Sigmoid colon (tissue), 7 donors: ENCODE measurements around the gene EPB41L1. TPM values are rescaled to one million over a fixed set of nuclear protein-coding genes. Genes with fewer than 3 reads are reported as not detected.

Experiments used
- DNase-seq: peaks from one replicate; pipeline ENCODE4 v3.0.0-alpha.2; 2019
- H3K27ac ChIP-seq, 4 donors: fragments of 200-600 bp; sonication (generic); one replicate each; pipeline ENCODE4 v1.5.1; 2016 to 2019; ENCODE audit warnings: mild to moderate bottlenecking in 1 of 4
- H3K27me3 ChIP-seq, 3 donors: fragments of 200-600 bp; sonication (generic); one replicate each; pipeline ENCODE4 v1.5.1; 2019; ENCODE audit warnings: mild to moderate bottlenecking in 1 of 3
- H3K36me3 ChIP-seq, 4 donors: fragments of 200-600 bp; sonication (generic); one replicate each; pipeline ENCODE4 v1.5.1; 2016 to 2019
- H3K4me1 ChIP-seq, 4 donors: fragments of 200-600 bp; sonication (generic); one replicate each; pipeline ENCODE4 v1.5.1; 2017 to 2019
- H3K4me3 ChIP-seq, 4 donors: fragments of 200-600 bp; sonication (generic); one replicate each; pipeline ENCODE4 v1.5.1; 2017 to 2019; ENCODE audit warnings: mild to moderate bottlenecking in 2 of 4, moderate library complexity in 1 of 4
- H3K9me3 ChIP-seq, 4 donors: fragments of 200-600 bp in 3 of 4; sonication (generic) in 3 of 4; one replicate each; pipeline versions ENCODE4 v1.5.1 to v1.6.1; 2013 to 2019
- CTCF ChIP-seq, 4 experiments: fragments of 450-650 bp in 3 of 4; fragments of 200-600 bp in 1 of 4; IDR thresholded peaks; one replicate each; pipeline ENCODE4 v1.5.1; 2016 to 2019; ENCODE audit warnings: antibody characterized with exemption in 4 of 4, mild to moderate bottlenecking in 3 of 4, moderate library complexity in 2 of 4
- EP300 ChIP-seq, 4 donors: sonication (generic); formaldehyde crosslinking; IDR thresholded peaks; one replicate each; pipeline ENCODE4 v1.6.1; 2017; ENCODE audit warnings: antibody characterized with exemption in 4 of 4
- POLR2A ChIP-seq, 2 donors: fragments of 450-650 bp; IDR thresholded peaks; one replicate each; pipeline ENCODE4 v1.6.1; 2016; ENCODE audit warnings: antibody characterized with exemption in 2 of 2, mild to moderate bottlenecking in 2 of 2, moderate library complexity in 2 of 2
- POLR2AphosphoS5 ChIP-seq, 4 donors: sonication (generic); formaldehyde crosslinking; IDR thresholded peaks; one replicate each; pipeline ENCODE4 v1.6.1; 2017; ENCODE audit warnings: antibody characterized with exemption in 4 of 4
- WGBS, 2 donors: extraction: QIAGEN DNeasy Blood & Tissue Kit; methylation state at CpG; one replicate each; pipeline ENCODE4 v1.1.7; 2013; 5-methylcytosine and 5-hydroxymethylcytosine counted together
- intact Hi-C: fragments of 100-400 bp; cut with DNase I; formaldehyde crosslinking; loops from one replicate; pipeline ENCODE4 v1.15.1; 2023
- polyA plus RNA-seq, 3 donors: library from polyadenylated mRNA; stranded (reverse); fragments of 200-250 nt; gene quantifications; one replicate each; pipeline ENCODE4 v1.2.3, GENCODE V29; 2013
- total RNA-seq, 4 donors: library from RNA; depleted of rRNA; stranded (reverse); fragments of >200 nt; gene quantifications; one replicate each; pipeline ENCODE4 v1.1.0, GENCODE V29; 2016
- donor health status: healthy with polysubstance abuse.
- donor health status: Bipolar disorder and iron deficiency.
- donor health status: healthy.

Gene EPB41L1
- total and polyA plus RNA-seq, 7 donors, result 14.1 to 61.8 (median 19.3) TPM

GRCh38 chr20:36128463-36129159, 25.9 kb upstream of the EPB41L1 start:
- Histone ChIP-seq H3K9me3 (no peaks in the 10 kb centered on the region), H3K4me1 (no peaks in the 10 kb centered on the region), H3K4me3 (no peak overlapping the region), H3K27me3 (no peaks in the 10 kb centered on the region), H3K27ac (no peak overlapping the region), H3K36me3 (no peaks in the 10 kb centered on the region)
- 70 to 74% methylated on average over 3 of the region's 3 CpGs for WGBS, 2 donors
- TF ChIP-seq EP300 (IDR thresholded peaks at IDR 0.05) (no peak), POLR2A (IDR thresholded peaks at IDR 0.05) (no peak), POLR2AphosphoS5 (IDR thresholded peaks at IDR 0.05) (no peak), CTCF (IDR thresholded peaks at IDR 0.05) (no peak)
- DNase-seq, result no peak
- intact Hi-C loops, result no loop called here

GRCh38 chr20:36129160-36129543, 25.4 kb upstream of the EPB41L1 start:
- Histone ChIP-seq H3K4me3 (no peak overlapping the region), H3K9me3 (no peaks in the 10 kb centered on the region), H3K27me3 (no peaks in the 10 kb centered on the region), H3K4me1 (no peaks in the 10 kb centered on the region), H3K36me3 (no peaks in the 10 kb centered on the region), H3K27ac (no peak overlapping the region)
- no peak for TF ChIP-seq EP300 (IDR thresholded peaks at IDR 0.05)
- no peak for TF ChIP-seq CTCF (IDR thresholded peaks at IDR 0.05)
- TF ChIP-seq POLR2AphosphoS5 (IDR thresholded peaks at IDR 0.05), result no peak
- no peak for TF ChIP-seq POLR2A (IDR thresholded peaks at IDR 0.05)
- WGBS, 2 donors, result 77 to 84% methylated on average over 8 of the region's 8 CpGs
- intact Hi-C loops, result no loop called here
- DNase-seq, result no peak

GRCh38 chr20:36130390-36130789, 24.1 kb upstream of the EPB41L1 start:
- TF ChIP-seq POLR2A (IDR thresholded peaks at IDR 0.05), result no peak
- TF ChIP-seq POLR2AphosphoS5 (IDR thresholded peaks at IDR 0.05), result no peak
- no peak for TF ChIP-seq CTCF (IDR thresholded peaks at IDR 0.05)
- no peak for TF ChIP-seq EP300 (IDR thresholded peaks at IDR 0.05)
- intact Hi-C loops, result no loop called here
- 82 to 88% methylated on average over 6 of the region's 6 CpGs for WGBS, 2 donors
- no peaks in the 10 kb centered on the region for H3K9me3 ChIP-seq
- no peaks in the 10 kb centered on the region for H3K4me1 ChIP-seq
- no peaks in the 10 kb centered on the region for H3K36me3 ChIP-seq
- DNase-seq, result no peak
- H3K27ac ChIP-seq, result no peak overlapping the region
- H3K27me3 ChIP-seq, result no peaks in the 10 kb centered on the region
- no peak overlapping the region for H3K4me3 ChIP-seq

GRCh38 chr20:36132802-36133211, 21.7 kb upstream of the EPB41L1 start:
- no peak for DNase-seq
- Histone ChIP-seq H3K36me3 (no peaks in the 10 kb centered on the region), H3K27ac (no peak overlapping the region), H3K4me3 (no peak overlapping the region), H3K27me3 (no peaks in the 10 kb centered on the region), H3K9me3 (no peaks in the 10 kb centered on the region), H3K4me1 (no peaks in the 10 kb centered on the region)
- intact Hi-C loops, result no loop called here
- 67 to 74% methylated on average over 5 of the region's 5 CpGs for WGBS, 2 donors
- TF ChIP-seq POLR2A (IDR thresholded peaks at IDR 0.05) (no peak), EP300 (IDR thresholded peaks at IDR 0.05) (no peak), POLR2AphosphoS5 (IDR thresholded peaks at IDR 0.05) (no peak), CTCF (IDR thresholded peaks at IDR 0.05) (no peak)

GRCh38 chr20:36133821-36134220, 20.7 kb upstream of the EPB41L1 start:
- no peaks in the 10 kb centered on the region for H3K36me3 ChIP-seq
- TF ChIP-seq POLR2AphosphoS5 (IDR thresholded peaks at IDR 0.05), result no peak
- TF ChIP-seq EP300 (IDR thresholded peaks at IDR 0.05), result no peak
- no peak for TF ChIP-seq CTCF (IDR thresholded peaks at IDR 0.05)
- no peak for TF ChIP-seq POLR2A (IDR thresholded peaks at IDR 0.05)
- DNase-seq, result no peak
- no peak overlapping the region for H3K27ac ChIP-seq
- no peaks in the 10 kb centered on the region for H3K27me3 ChIP-seq
- no peaks in the 10 kb centered on the region for H3K9me3 ChIP-seq
- no peak overlapping the region for H3K4me3 ChIP-seq
- H3K4me1 ChIP-seq, result peaks cover 0 to 3% (median under 1%) of the 10 kb centered on the region in 4 donors
- WGBS, 2 donors, result 86 to 93% methylated on average over 2 of the region's 2 CpGs
- intact Hi-C loops, result no loop called here
